Measurements from ENCODE around the gene USP24. TPM values are rescaled to one million over a fixed set of nuclear protein-coding genes. Genes with fewer than 3 reads are reported as not detected.

The USP24 gene
- total RNA-seq, 1 donor, result 43.1 TPM

DNA sequence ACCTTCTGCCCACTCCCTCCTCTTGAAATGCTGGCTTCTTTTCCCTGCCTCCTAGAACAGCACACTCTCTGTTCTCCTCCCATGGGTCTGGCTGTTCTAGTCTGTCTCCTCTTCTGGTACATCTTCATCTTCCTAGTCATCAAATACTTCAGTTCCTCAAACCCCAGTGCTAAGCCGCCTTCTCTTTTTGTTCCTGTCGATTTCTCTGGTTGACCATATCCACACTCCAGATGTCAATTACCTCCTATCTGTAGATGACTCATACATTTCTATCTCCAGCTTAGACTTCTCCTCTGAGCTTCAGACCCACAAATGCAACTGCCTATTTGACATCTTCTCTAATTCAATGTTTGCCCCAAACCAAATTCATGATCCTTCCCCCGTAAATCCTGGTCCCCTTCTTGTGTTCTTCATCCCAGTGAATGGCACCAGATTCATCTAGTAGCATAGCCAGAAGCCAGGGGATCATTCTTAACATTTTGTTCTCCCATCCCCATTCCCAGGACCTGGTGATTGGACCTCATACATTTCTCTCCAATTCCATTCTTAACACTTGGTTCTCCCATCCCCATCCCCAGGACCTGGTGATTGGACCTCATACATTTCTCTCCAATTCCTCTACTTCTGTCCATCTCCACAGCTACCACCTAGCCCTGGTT, 35.9 kb downstream of the USP24 start:
- no peak for DNase-seq (ENCODE audit: insufficient read length, low spot score, missing footprints)
- H3K36me3 ChIP-seq (ENCODE audit: insufficient read depth, low read length), result peaks cover 12% of the 10 kb centered on the region
- TF ChIP-seq, protein P1, sequence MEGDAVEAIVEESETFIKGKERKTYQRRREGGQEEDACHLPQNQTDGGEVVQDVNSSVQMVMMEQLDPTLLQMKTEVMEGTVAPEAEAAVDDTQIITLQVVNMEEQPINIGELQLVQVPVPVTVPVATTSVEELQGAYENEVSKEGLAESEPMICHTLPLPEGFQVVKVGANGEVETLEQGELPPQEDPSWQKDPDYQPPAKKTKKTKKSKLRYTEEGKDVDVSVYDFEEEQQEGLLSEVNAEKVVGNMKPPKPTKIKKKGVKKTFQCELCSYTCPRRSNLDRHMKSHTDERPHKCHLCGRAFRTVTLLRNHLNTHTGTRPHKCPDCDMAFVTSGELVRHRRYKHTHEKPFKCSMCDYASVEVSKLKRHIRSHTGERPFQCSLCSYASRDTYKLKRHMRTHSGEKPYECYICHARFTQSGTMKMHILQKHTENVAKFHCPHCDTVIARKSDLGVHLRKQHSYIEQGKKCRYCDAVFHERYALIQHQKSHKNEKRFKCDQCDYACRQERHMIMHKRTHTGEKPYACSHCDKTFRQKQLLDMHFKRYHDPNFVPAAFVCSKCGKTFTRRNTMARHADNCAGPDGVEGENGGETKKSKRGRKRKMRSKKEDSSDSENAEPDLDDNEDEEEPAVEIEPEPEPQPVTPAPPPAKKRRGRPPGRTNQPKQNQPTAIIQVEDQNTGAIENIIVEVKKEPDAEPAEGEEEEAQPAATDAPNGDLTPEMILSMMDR (IDR thresholded peaks at IDR 0.05; ENCODE audit: extremely low read depth, low read depth, low read length), result no peak
- H3K79me2 ChIP-seq (ENCODE audit: insufficient read depth, low read length), result peaks cover 75% of the 10 kb centered on the region
- H3K9me3 ChIP-seq (ENCODE audit: low read depth, low read length), result no peaks in the 10 kb centered on the region
- H3K4me2 ChIP-seq (ENCODE audit: insufficient read depth, low read length), result no peak overlapping the region
- no peak overlapping the region for H3K4me3 ChIP-seq (ENCODE audit: insufficient read depth, low read length)
- no peaks in the 10 kb centered on the region for H3K27me3 ChIP-seq (ENCODE audit: insufficient read depth, low read length)
- H2AFZ ChIP-seq (ENCODE audit: low read length), result no peak overlapping the region
- H3K27ac ChIP-seq (ENCODE audit: low read depth, low read length), result no peak overlapping the region
- no peaks in the 10 kb centered on the region for H3K4me1 ChIP-seq (ENCODE audit: insufficient read depth, low read length)
- H4K20me1 ChIP-seq (ENCODE audit: insufficient read depth, low read length), result peaks cover 27% of the 10 kb centered on the region

DNA sequence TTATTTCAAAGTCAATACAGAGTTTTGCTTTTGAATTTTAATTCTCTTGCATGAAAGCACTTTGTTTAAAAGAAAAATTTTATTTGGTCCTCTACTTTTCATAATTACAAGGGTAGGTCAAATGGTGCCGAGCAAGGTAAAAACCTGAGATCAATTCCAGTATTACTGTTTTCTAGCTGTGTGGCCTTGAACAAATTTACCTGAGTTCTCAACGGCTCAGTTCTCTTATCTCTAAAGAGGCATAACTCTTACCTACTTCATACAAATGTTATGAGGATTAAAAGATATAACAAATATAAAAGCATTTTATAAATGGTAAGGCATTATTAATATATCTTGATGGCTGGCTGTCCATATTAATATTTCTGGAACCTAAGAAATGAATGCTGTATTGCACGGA, 42.5 kb downstream of the USP24 start:
- H2AFZ ChIP-seq (ENCODE audit: low read length), result no peak overlapping the region
- H3K4me2 ChIP-seq (ENCODE audit: insufficient read depth, low read length), result no peak overlapping the region
- no peak overlapping the region for H3K27ac ChIP-seq (ENCODE audit: low read depth, low read length)
- no peak overlapping the region for H3K4me3 ChIP-seq (ENCODE audit: insufficient read depth, low read length)
- TF ChIP-seq, protein P1 (IDR thresholded peaks at IDR 0.05; ENCODE audit: extremely low read depth, low read depth, low read length), result no peak
- no peaks in the 10 kb centered on the region for H3K4me1 ChIP-seq (ENCODE audit: insufficient read depth, low read length)
- peaks cover 25% of the 10 kb centered on the region for H3K36me3 ChIP-seq (ENCODE audit: insufficient read depth, low read length)
- no peaks in the 10 kb centered on the region for H4K20me1 ChIP-seq (ENCODE audit: insufficient read depth, low read length)
- no peaks in the 10 kb centered on the region for H3K9me3 ChIP-seq (ENCODE audit: low read depth, low read length)
- peaks cover 19% of the 10 kb centered on the region for H3K79me2 ChIP-seq (ENCODE audit: insufficient read depth, low read length)
- DNase-seq (ENCODE audit: insufficient read length, low spot score, missing footprints), result no peak
- H3K27me3 ChIP-seq (ENCODE audit: insufficient read depth, low read length), result no peaks in the 10 kb centered on the region

DNA sequence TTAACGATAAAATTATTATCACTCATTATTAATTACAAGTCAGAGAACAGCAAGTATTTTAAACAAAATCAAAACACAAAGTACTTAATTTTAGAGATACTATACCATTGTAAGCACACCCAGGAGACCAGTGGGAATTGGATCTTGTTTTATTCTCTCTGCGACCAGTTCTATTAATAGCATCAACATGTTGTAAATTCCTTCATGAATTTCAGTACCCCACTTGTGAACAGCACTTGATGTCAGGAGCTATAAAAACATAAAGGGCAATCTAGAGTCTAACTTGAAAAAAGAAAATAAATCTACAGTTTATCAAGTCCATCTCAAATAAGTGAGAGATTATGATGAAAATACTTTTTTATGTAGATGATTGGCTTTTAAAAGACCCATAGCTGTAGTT, 42.9 kb downstream of the USP24 start:
- DNase-seq (ENCODE audit: insufficient read length, low spot score, missing footprints), result no peak
- no peak overlapping the region for H3K27ac ChIP-seq (ENCODE audit: low read depth, low read length)
- H3K4me1 ChIP-seq (ENCODE audit: insufficient read depth, low read length), result no peaks in the 10 kb centered on the region

DNA sequence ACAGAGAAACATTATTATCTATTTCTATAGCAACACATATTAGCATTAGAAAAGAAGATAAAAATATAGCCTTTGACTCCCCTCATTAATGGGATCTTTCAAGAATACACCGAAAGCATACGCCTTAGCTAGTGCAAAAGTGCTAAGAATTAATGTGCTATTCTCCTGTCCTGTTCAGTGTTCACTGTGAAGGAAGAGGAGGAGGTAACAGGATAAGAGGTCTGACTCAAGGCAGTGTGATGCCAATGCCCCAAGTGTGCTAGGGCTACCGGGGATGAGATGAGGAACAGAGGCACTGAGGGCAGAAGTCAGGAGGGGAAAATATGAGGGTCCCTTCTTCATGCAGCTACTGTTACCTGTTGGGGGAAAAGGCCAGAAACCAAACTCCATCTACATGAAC, 43.5 kb downstream of the USP24 start:
- no peaks in the 10 kb centered on the region for H3K27me3 ChIP-seq (ENCODE audit: insufficient read depth, low read length)
- H3K4me1 ChIP-seq (ENCODE audit: insufficient read depth, low read length), result no peaks in the 10 kb centered on the region
- DNase-seq (ENCODE audit: insufficient read length, low spot score, missing footprints), result no peak
- no peak overlapping the region for H3K4me2 ChIP-seq (ENCODE audit: insufficient read depth, low read length)
- no peaks in the 10 kb centered on the region for H3K9me3 ChIP-seq (ENCODE audit: low read depth, low read length)
- no peak overlapping the region for H3K27ac ChIP-seq (ENCODE audit: low read depth, low read length)
- H3K4me3 ChIP-seq (ENCODE audit: insufficient read depth, low read length), result no peak overlapping the region
- H4K20me1 ChIP-seq (ENCODE audit: insufficient read depth, low read length), result no peaks in the 10 kb centered on the region
- TF ChIP-seq, protein P1 (IDR thresholded peaks at IDR 0.05; ENCODE audit: extremely low read depth, low read depth, low read length), result no peak
- H2AFZ ChIP-seq (ENCODE audit: low read length), result no peak overlapping the region
- peaks cover 13% of the 10 kb centered on the region for H3K79me2 ChIP-seq (ENCODE audit: insufficient read depth, low read length)
- peaks cover 20% of the 10 kb centered on the region for H3K36me3 ChIP-seq (ENCODE audit: insufficient read depth, low read length)

More for the DNA sequence above, 42.9 kb downstream of the USP24 start:
- Histone ChIP-seq H2AFZ (ENCODE audit: low read length) (no peak overlapping the region), H3K36me3 (ENCODE audit: insufficient read depth, low read length) (peaks cover 25% of the 10 kb centered on the region), H3K79me2 (ENCODE audit: insufficient read depth, low read length) (peaks cover 19% of the 10 kb centered on the region), H4K20me1 (ENCODE audit: insufficient read depth, low read length) (no peaks in the 10 kb centered on the region), H3K9me3 (ENCODE audit: low read depth, low read length) (no peaks in the 10 kb centered on the region), H3K27me3 (ENCODE audit: insufficient read depth, low read length) (no peaks in the 10 kb centered on the region), H3K4me3 (ENCODE audit: insufficient read depth, low read length) (no peak overlapping the region), H3K4me2 (ENCODE audit: insufficient read depth, low read length) (no peak overlapping the region)
- TF ChIP-seq, protein P1 (IDR thresholded peaks at IDR 0.05; ENCODE audit: extremely low read depth, low read depth, low read length), result no peak

All from osteoblast (primary cell).